Measurements from ENCODE around the gene SENP1.

SENP1 gene

GRCh38 chr12:48017921-48018617 is 87.8 kb downstream of the SENP1 start:
- DNase-seq (ENCODE audit: low spot score), result no peak

GRCh38 chr12:48017496-48017895 is 88.4 kb downstream of the SENP1 start:
- no peak for DNase-seq (ENCODE audit: low spot score)

GRCh38 chr12:48016373-48017020 is 89.4 kb downstream of the SENP1 start:
- DNase-seq (ENCODE audit: low spot score), result no peak

GRCh38 chr12:48015954-48016353 is 89.9 kb downstream of the SENP1 start:
- no peak for DNase-seq (ENCODE audit: low spot score)

GRCh38 chr12:48015129-48015528 is 90.8 kb downstream of the SENP1 start:
- DNase-seq (ENCODE audit: low spot score), result no peak

- DNase-seq (ENCODE audit: low spot score), result no peak
These were observed 92.6 kb downstream of the SENP1 start for GRCh38 chr12:48013287-48013686.

GRCh38 chr12:48012070-48012469 is 93.8 kb downstream of the SENP1 start:
- no peak for DNase-seq (ENCODE audit: low spot score)

GRCh38 chr12:48010366-48010970 is 95.4 kb downstream of the SENP1 start:
- no peak for DNase-seq (ENCODE audit: low spot score)

- DNase-seq (ENCODE audit: low spot score), result no peak
These were observed 96.4 kb downstream of the SENP1 start for GRCh38 chr12:48009471-48009870.

- DNase-seq (ENCODE audit: low spot score), result no peak
These were observed 96.9 kb downstream of the SENP1 start for GRCh38 chr12:48008950-48009349.

GRCh38 chr12:48008349-48008748 is 97.5 kb downstream of the SENP1 start:
- no peak for DNase-seq (ENCODE audit: low spot score)

GRCh38 chr12:48007206-48007605 is 98.7 kb downstream of the SENP1 start:
- no peak for DNase-seq (ENCODE audit: low spot score)

- no peak for DNase-seq (ENCODE audit: low spot score)
These were observed 100.2 kb downstream of the SENP1 start for GRCh38 chr12:48005750-48006021.

- no peak for DNase-seq (ENCODE audit: low spot score)
These were observed 100.7 kb downstream of the SENP1 start for GRCh38 chr12:48005001-48005749.

- DNase-seq (ENCODE audit: low spot score), result peak; percentile 36
These were observed 101.6 kb downstream of the SENP1 start, which contains the start of gene COL2A1 for GRCh38 chr12:48004053-48004941. TSS of gene COL2A1 (minus strand) at chr12:48004476. CDS start at chr12:48004321, 155 bp downstream.

GRCh38 chr12:48003226-48004052 is 102.4 kb downstream of the SENP1 start:
- no peak for DNase-seq (ENCODE audit: low spot score)

- DNase-seq (ENCODE audit: low spot score), result peak; percentile 59
These were observed 103.1 kb downstream of the SENP1 start for GRCh38 chr12:48002773-48003218.

GRCh38 chr12:48002414-48002730 is 103.5 kb downstream of the SENP1 start:
- peak; percentile 13 for DNase-seq (ENCODE audit: low spot score)

GRCh38 chr12:48001505-48002413 is 104.1 kb downstream of the SENP1 start:
- peak; percentile 88 for DNase-seq (ENCODE audit: low spot score)
